ENCODE measurements around the gene TRPM2. TPM values are rescaled to one million over a fixed set of nuclear protein-coding genes. Genes with fewer than 3 reads are reported as not detected.

The TRPM2 gene
- total and polyA plus RNA-seq, 2 donors (not counting 1 experiment from before 2014, with no cell fraction given): not detected

GRCh38 chr21:44378646-44379514 is 25.5 kb downstream of the TRPM2 start:
- Histone ChIP-seq H3K36me3 (ENCODE audit: control insufficient read depth, insufficient read depth, low read length) (no peaks in the 10 kb centered on the region), H3K79me2 (ENCODE audit: control insufficient read depth, insufficient read depth, low read length) (no peaks in the 10 kb centered on the region), H2AFZ (ENCODE audit: low read length) (no peak overlapping the region), H3K9ac (ENCODE audit: insufficient read depth, low read length) (no peak overlapping the region), H3K4me3 (replicated peaks in 1 of 4; ENCODE audit: control extremely low read depth in 1 of 4, insufficient read depth in 1 of 4, low read depth in 3 of 4, low read length in 4 of 4) (no peak overlapping the region), H3K4me2 (ENCODE audit: extremely low read depth, insufficient read depth, low read length) (no peak overlapping the region), H3K27me3 (ENCODE audit: control insufficient read depth, insufficient read depth, low read length) (no peaks in the 10 kb centered on the region), H3K4me1 (ENCODE audit: control insufficient read depth, extremely low read depth, insufficient read depth, low read length) (no peaks in the 10 kb centered on the region), H4K20me1 (ENCODE audit: control insufficient read depth, extremely low read depth, insufficient read depth, low read length) (no peaks in the 10 kb centered on the region), H3K9me3 (ENCODE audit: control insufficient read depth, insufficient read depth, low read depth, low read length) (no peaks in the 10 kb centered on the region), H3K27ac (ENCODE audit: insufficient read depth, low read length) (no peak overlapping the region)
- no peak for DNase-seq (ENCODE audit: low read depth in 2 of 2)
- TF ChIP-seq CTCF (conservative IDR thresholded peaks at IDR 0.05 in 1 of 2, IDR thresholded peaks at IDR 0.05 in 1 of 2; ENCODE audit: low read depth in 1 of 2, low read length in 2 of 2) (no peak), EZH2 (IDR thresholded peaks at IDR 0.05; ENCODE audit: low read length, missing control alignments) (no peak)

GRCh38 chr21:44379515-44379848 is 26.1 kb downstream of the TRPM2 start:
- no peak for DNase-seq (ENCODE audit: low read depth in 2 of 2)
- no peak overlapping the region for H3K4me2 ChIP-seq (ENCODE audit: extremely low read depth, insufficient read depth, low read length)
- H3K4me1 ChIP-seq (ENCODE audit: control insufficient read depth, extremely low read depth, insufficient read depth, low read length): no peaks in the 10 kb centered on the region
- H3K4me3 ChIP-seq (replicated peaks in 1 of 4; ENCODE audit: control extremely low read depth in 1 of 4, insufficient read depth in 1 of 4, low read depth in 3 of 4, low read length in 4 of 4): no peak overlapping the region
- no peaks in the 10 kb centered on the region for H4K20me1 ChIP-seq (ENCODE audit: control insufficient read depth, extremely low read depth, insufficient read depth, low read length)
- H3K79me2 ChIP-seq (ENCODE audit: control insufficient read depth, insufficient read depth, low read length): no peaks in the 10 kb centered on the region
- no peak overlapping the region for H3K9ac ChIP-seq (ENCODE audit: insufficient read depth, low read length)
- H3K27me3 ChIP-seq (ENCODE audit: control insufficient read depth, insufficient read depth, low read length): no peaks in the 10 kb centered on the region
- H3K9me3 ChIP-seq (ENCODE audit: control insufficient read depth, insufficient read depth, low read depth, low read length): no peaks in the 10 kb centered on the region
- H3K36me3 ChIP-seq (ENCODE audit: control insufficient read depth, insufficient read depth, low read length): no peaks in the 10 kb centered on the region
- H2AFZ ChIP-seq (ENCODE audit: low read length): no peak overlapping the region
- no peak overlapping the region for H3K27ac ChIP-seq (ENCODE audit: insufficient read depth, low read length)
- TF ChIP-seq EZH2 (IDR thresholded peaks at IDR 0.05; ENCODE audit: low read length, missing control alignments): no peak
- no peak for TF ChIP-seq CTCF (conservative IDR thresholded peaks at IDR 0.05 in 1 of 2, IDR thresholded peaks at IDR 0.05 in 1 of 2; ENCODE audit: low read depth in 1 of 2, low read length in 2 of 2)

- H3K4me2 ChIP-seq (ENCODE audit: extremely low read depth, insufficient read depth, low read length): no peak overlapping the region
- no peaks in the 10 kb centered on the region for H3K4me1 ChIP-seq (ENCODE audit: control insufficient read depth, extremely low read depth, insufficient read depth, low read length)
- no peaks in the 10 kb centered on the region for H3K79me2 ChIP-seq (ENCODE audit: control insufficient read depth, insufficient read depth, low read length)
- H3K9ac ChIP-seq (ENCODE audit: insufficient read depth, low read length): no peak overlapping the region
- no peaks in the 10 kb centered on the region for H3K36me3 ChIP-seq (ENCODE audit: control insufficient read depth, insufficient read depth, low read length)
- no peak overlapping the region for H3K27ac ChIP-seq (ENCODE audit: insufficient read depth, low read length)
- DNase-seq (ENCODE audit: low read depth in 2 of 2): no peak
- no peak overlapping the region for H2AFZ ChIP-seq (ENCODE audit: low read length)
- TF ChIP-seq EZH2 (IDR thresholded peaks at IDR 0.05; ENCODE audit: low read length, missing control alignments) (no peak), CTCF (conservative IDR thresholded peaks at IDR 0.05 in 1 of 2, IDR thresholded peaks at IDR 0.05 in 1 of 2; ENCODE audit: low read depth in 1 of 2, low read length in 2 of 2) (no peak)
- no peaks in the 10 kb centered on the region for H3K9me3 ChIP-seq (ENCODE audit: control insufficient read depth, insufficient read depth, low read depth, low read length)
- H3K27me3 ChIP-seq (ENCODE audit: control insufficient read depth, insufficient read depth, low read length): no peaks in the 10 kb centered on the region
- H4K20me1 ChIP-seq (ENCODE audit: control insufficient read depth, extremely low read depth, insufficient read depth, low read length): no peaks in the 10 kb centered on the region
- H3K4me3 ChIP-seq (replicated peaks in 1 of 4; ENCODE audit: control extremely low read depth in 1 of 4, insufficient read depth in 1 of 4, low read depth in 3 of 4, low read length in 4 of 4): no peak overlapping the region
These were observed 26.8 kb downstream of the TRPM2 start for GRCh38 chr21:44379991-44380865.
